Neutrophil (primary cell): Measurements from ENCODE around the gene ULBP1.
"Not testable (repeated sequence)": the region's sequence is repeated elsewhere in the genome, so short reads cannot be mapped to it uniquely, and the experiment has no call there.

Experiments
- H3K27ac ChIP-seq: fragments of 200-600 bp; sonication (generic); 2 replicates; pipeline ENCODE4 v1.5.1; 2016; ENCODE audit warnings: mild to moderate bottlenecking, moderate library complexity
- H3K27me3 ChIP-seq: fragments of 200-600 bp; sonication (generic); 2 replicates; pipeline ENCODE4 v1.6.0; 2016; ENCODE audit warnings: mild to moderate bottlenecking
- H3K36me3 ChIP-seq: fragments of 200-600 bp; sonication (generic); 2 replicates; pipeline ENCODE4 v1.5.1; 2017
- H3K4me1 ChIP-seq, 2 experiments: fragments of 200-600 bp in 1 of 2; sonication (generic) in 1 of 2; 1 replicate in 1 of 2; 2 replicates in 1 of 2; pipeline versions ENCODE4 v1.5.1 to v1.6.1; 2013 to 2016; ENCODE audit warnings: low read depth in 1 of 2, low read length in 1 of 2, mild to moderate bottlenecking in 1 of 2, moderate library complexity in 1 of 2; ENCODE audit not compliant: control insufficient read depth in 1 of 2, insufficient read depth in 1 of 2
- H3K4me3 ChIP-seq, 2 experiments: fragments of 200-600 bp in 1 of 2; sonication (generic) in 1 of 2; 1 replicate in 1 of 2; 2 replicates in 1 of 2; pipeline ENCODE4 v1.5.1; 2013 to 2016; ENCODE audit warnings: low read depth in 1 of 2, low read length in 1 of 2, mild to moderate bottlenecking in 1 of 2, moderate library complexity in 1 of 2
- H3K9me3 ChIP-seq: fragments of 200-600 bp; sonication (generic); 2 replicates; pipeline ENCODE4 v1.5.1; 2016
- TF ChIP-seq, protein P1 (sequence below): fragments of 200-600 bp; sonication (generic); IDR thresholded peaks from 2 replicates; pipeline ENCODE4 v1.5.1; 2016; ENCODE audit warnings: antibody characterized with exemption

The ULBP1 gene, protein sequence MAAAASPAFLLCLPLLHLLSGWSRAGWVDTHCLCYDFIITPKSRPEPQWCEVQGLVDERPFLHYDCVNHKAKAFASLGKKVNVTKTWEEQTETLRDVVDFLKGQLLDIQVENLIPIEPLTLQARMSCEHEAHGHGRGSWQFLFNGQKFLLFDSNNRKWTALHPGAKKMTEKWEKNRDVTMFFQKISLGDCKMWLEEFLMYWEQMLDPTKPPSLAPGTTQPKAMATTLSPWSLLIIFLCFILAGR

DNA sequence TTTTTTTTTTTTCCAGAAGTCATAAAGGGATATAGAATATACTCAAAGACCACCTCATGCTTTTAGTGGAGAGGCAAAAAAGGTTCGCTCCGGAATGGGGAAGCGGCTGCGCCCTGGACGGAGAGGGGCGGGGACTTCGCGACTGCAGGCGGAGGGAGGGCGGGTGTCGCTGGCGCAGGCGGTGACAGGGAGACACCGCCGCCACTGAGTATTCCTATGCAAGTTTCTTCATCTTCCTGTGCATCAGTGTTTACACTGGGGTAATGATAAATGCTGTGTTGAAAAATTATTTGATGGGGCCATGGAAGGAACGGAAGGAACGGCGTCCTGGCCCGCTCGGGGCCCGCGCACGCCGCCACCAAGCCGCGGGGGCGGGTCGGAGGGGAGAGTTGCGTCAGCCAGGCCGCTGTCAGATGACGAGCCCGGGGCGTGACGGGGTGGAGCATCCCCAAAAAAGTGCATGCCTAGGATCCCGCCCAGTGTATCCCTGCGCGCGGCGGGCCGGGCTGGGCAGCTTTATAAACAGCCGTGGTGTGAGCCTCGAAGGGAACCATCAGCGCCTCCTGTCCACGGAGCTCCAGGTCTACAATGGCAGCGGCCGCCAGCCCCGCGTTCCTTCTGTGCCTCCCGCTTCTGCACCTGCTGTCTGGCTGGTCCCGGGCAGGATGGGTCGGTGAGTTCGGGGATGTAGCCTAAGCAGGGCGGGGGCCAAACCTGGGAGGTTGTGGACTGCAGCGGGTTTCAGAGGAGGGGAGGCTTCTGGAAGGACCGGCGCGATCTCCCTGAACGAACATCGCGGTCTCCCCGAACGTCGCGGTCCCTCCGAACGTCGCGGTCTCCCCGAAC is at the start of gene ULBP1:
Gene ULBP1 (plus strand): TSS at position 482 of the 846 bp plus-strand sequence. CDS start 107 bp downstream, at position 589.
- H3K9me3 ChIP-seq: no peaks in the 10 kb centered on the region
- no peak within 1 kb of the TSS for H3K27ac ChIP-seq
- no peaks in the 10 kb centered on the region for H3K36me3 ChIP-seq

DNA sequence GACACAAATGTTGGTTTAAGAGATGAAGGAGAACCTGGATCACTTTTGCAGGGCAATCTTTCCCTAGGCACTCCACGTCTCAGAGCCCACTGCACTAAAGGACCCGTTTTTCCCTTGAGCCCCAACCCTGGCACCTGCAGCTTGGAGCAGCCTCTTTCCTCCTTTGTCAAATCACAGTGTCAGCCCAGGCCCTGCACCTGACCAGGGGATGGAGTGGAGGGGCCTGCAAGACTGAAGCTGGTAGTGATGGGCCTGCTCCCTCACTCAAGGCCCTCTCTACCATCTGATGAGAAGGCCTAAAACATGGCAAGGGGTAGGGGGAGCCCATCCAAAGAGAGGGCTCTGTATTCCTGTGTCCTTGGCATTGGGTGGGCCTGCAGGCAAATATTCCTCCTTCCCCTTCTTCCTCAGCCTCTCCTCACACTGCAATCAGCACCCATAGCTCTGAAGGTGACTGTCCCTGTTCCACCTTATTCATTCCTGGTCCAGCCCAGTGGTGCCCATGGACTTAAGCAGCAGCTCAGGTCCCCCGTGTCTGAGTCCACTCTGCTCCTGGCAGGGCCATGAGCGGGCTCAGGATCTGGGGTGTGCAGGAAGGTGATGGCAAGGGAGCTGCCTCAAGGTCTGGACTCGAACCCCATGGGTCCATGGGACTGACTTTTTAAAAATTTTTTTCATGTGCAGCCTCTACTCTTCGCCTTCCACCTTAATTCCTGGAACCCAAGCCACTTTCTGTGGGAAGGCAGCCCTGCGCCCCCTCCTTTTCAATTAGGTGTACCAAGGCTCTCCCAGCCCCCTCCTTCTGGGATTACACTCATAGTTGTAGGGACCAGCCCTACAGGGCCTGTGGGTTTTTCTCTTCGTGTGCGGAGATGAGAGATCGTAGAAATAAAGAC is 47.5 kb upstream of the ULBP1 start:
- H3K4me3 ChIP-seq: no peak overlapping the region
- no peaks in the 10 kb centered on the region for H3K9me3 ChIP-seq
- H3K27ac ChIP-seq: no peak overlapping the region
- TF ChIP-seq, protein P1, sequence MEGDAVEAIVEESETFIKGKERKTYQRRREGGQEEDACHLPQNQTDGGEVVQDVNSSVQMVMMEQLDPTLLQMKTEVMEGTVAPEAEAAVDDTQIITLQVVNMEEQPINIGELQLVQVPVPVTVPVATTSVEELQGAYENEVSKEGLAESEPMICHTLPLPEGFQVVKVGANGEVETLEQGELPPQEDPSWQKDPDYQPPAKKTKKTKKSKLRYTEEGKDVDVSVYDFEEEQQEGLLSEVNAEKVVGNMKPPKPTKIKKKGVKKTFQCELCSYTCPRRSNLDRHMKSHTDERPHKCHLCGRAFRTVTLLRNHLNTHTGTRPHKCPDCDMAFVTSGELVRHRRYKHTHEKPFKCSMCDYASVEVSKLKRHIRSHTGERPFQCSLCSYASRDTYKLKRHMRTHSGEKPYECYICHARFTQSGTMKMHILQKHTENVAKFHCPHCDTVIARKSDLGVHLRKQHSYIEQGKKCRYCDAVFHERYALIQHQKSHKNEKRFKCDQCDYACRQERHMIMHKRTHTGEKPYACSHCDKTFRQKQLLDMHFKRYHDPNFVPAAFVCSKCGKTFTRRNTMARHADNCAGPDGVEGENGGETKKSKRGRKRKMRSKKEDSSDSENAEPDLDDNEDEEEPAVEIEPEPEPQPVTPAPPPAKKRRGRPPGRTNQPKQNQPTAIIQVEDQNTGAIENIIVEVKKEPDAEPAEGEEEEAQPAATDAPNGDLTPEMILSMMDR: no peak
- no peaks in the 10 kb centered on the region for H3K36me3 ChIP-seq
- H3K27me3 ChIP-seq: peaks cover 59% of the 10 kb centered on the region
- H3K4me1 ChIP-seq: no peaks in the 10 kb centered on the region

More for the DNA sequence above, at the start of gene ULBP1:
- TF ChIP-seq, protein P1: no peak
- H3K4me1 ChIP-seq: peaks cover 17 to 21% of the 10 kb centered on the region in 2 experiments
- H3K27me3 ChIP-seq: peaks cover 100% of the 10 kb centered on the region
- peak within 1 kb of the TSS; percentile 59 to 70 for H3K4me3 ChIP-seq

DNA sequence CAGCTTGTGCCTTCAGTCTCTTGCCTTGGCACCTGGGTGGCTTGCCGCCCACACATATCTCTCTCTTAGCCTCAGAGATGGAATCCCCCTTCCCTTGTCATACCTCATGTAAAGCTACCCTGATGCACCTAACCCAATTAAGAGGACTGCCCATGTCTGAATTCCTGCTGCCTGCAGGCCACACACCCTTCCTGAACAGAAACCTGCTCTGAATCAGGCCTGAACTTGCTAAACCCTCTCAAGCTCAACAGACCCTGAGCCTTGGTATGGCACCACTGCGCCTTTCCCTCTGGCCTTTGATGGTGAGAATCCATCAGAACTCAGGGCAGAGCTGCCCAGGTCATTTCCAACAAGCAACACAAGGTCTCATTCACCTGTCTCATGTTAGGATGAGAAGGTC is 46.1 kb upstream of the ULBP1 start:
- TF ChIP-seq, protein P1: no peak
- no peak overlapping the region for H3K27ac ChIP-seq
- H3K27me3 ChIP-seq: peaks cover 62% of the 10 kb centered on the region
- no peak overlapping the region for H3K4me3 ChIP-seq
- no peaks in the 10 kb centered on the region for H3K9me3 ChIP-seq
- H3K4me1 ChIP-seq: peaks cover 2 to 4% of the 10 kb centered on the region in 2 experiments
- H3K36me3 ChIP-seq: no peaks in the 10 kb centered on the region

DNA sequence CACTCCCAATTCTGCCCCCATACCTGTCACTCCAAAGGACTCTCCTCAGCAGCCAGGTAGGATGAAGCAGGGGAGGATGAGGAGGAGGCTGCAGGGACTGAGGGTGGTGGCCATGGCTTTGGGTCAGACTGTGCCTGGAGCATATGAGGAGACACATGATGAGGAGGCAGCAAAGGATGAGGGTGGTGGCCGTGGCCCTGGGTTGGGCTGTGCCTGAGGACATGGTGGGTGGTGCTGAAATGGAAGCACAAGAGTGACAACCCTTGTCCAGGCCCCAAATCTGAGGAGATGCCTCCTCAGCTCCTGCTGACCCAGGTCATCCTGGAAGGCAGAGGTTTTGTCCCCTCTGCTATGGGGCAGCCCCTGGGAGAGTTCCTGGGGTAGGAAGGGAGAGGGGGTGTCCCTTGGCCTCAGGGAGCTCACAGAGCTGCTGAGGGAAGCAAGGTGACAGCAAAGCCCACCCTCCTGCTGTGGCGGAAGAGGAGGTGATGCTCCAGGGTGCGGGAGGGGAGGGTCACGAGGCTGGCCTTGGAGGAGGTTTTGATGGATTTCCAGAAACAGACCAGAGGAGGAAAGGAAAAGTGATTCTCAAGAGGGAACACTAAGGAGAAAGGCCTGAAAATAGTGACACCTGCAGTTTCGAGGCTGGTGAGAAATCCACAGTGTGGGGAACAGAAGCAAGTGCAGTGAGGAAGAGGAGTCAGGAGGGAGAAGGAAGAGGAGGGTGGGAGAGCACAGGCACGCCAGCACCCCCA is 45.4 kb upstream of the ULBP1 start:
- Histone ChIP-seq H3K36me3 (no peaks in the 10 kb centered on the region), H3K27ac (no peak overlapping the region), H3K4me1 (peaks cover 6 to 11% of the 10 kb centered on the region in 2 experiments), H3K9me3 (no peaks in the 10 kb centered on the region), H3K4me3 (no peak overlapping the region), H3K27me3 (peaks cover 62% of the 10 kb centered on the region)
- TF ChIP-seq, protein P1: no peak

DNA sequence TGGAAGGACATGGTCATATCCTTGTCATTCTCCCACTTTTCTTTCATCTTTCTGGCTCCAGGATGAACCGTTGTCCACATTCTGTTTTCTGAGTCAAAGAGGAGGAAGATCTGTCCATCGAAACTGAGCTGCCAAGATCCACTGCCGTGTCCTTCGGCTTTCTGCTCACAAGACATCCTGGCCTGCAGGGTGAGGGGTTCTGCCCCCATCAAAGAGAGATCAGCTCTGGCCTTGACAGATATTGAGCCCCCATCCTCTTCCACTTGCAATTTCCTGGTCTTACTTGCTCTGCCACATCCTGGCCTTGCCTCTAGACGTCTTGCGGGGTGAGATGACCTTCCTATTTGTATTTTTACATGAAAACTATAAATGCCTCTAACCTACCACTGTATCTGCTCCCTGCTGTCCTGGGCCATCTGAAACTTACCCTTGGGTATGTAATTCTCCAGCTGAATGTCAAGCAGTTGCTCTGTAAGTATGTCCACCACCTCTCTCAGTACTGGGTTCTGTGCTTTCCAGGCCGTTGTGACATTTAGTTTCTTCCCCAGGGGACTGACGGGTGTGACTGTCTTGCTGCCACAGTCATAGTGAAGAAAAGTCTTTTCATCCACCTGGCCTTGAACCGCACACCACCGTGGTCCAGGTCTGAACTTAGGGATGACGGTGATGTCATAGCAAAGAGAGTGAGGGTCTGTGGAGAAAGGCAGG is 44.5 kb upstream of the ULBP1 start:
- H3K27ac ChIP-seq, H3K36me3 ChIP-seq, H3K9me3 ChIP-seq, H3K4me3 ChIP-seq: not testable (repeated sequence)
- H3K27me3 ChIP-seq: peaks cover 63% of the 10 kb centered on the region
- H3K4me1 ChIP-seq: peaks cover 6 to 13% of the 10 kb centered on the region in 2 experiments
